ENCODE measurements around the gene TPSD1.

- TF ChIP-seq CTCF (IDR thresholded peaks at IDR 0.05) (no peak), POLR2A (IDR thresholded peaks at IDR 0.05) (no peak)
Measured at GRCh38 chr16:1218061-1218929, 37.6 kb upstream of the TPSD1 start.
